ENCODE data around the gene URAD. TPM values are rescaled to one million over a fixed set of nuclear protein-coding genes. Genes with fewer than 3 reads are reported as not detected.

The URAD gene
- total RNA-seq, 1 donor from 2014 or later = 1.7 TPM

- no peak for DNase-seq (ENCODE audit: low spot score)
These were observed 27.9 kb downstream of the URAD start for GRCh38 chr13:27960362-27961226.

DNA sequence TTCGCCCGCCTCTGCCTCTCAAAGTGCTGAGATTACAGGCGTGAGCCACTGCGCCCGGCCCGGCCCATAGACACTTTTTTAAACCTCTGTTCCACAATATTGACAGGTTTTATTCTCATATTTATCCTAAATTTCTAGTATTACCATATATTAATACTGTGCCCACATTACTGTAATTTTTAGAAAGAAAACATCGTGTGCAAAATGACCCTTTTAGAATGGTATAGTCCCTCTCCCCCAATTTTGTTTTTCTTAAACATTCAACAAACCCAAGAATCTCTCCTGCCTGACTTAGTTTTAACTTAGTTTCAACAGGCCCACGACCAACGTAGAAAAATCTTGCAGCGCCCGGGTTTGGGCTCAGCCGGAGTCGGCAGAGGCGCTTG lies 28.5 kb downstream of the URAD start:
- no peak for DNase-seq (ENCODE audit: low spot score)

GRCh38 chr13:27956576-27957300 lies 31.8 kb downstream of the URAD start:
- DNase-seq (ENCODE audit: low spot score) = no peak

DNA sequence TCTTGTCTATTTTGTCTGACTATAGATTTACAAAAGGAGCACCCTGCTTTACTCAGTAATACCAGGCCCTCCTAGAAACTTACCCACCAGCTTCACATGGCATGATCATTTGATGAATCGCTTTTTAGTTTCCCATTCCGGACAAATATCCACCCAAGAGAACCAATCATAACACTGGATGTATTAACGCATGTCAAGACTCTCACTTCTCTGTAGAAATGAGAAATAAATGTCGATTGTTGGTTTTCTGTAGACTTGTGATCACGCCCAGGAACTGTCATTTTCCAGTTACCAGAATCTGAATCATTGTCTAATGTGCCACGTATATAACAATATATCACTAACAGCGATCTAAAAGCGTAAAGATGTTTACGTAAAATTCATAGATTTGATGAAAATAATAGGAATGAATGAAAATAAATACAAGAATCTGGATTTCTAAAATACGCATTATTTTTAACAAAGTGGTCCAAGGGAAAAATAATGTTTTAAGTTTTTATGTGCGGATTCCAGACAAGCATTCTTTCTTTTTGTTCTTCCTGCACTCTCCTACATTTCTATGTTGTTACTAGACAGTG lies 33.4 kb downstream of the URAD start:
- DNase-seq (ENCODE audit: low spot score) = no peak

DNA sequence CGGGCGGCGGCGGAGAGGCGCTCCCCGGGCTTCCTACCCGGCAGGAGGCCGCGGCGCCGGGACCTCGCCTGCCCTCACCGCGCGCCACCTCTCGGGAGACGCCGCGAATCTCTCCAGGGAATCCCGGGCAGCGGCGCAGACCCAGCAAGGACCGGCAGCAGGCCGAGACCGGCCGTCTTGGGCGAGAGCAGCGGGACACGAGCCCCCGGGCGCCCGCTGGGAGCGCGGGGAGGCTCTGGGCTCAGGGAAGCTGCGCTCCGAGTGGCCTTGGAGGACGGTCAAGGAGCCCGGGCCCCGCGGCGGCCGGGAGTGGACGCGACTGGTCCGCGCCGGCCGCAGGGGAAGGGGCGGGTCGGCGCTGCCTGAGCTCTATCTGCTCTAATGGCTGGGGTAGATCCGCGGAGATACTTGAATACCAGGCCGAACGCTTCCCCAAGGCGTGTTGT lies 34.1 kb downstream of the URAD start:
- DNase-seq (ENCODE audit: low spot score) = no peak

DNA sequence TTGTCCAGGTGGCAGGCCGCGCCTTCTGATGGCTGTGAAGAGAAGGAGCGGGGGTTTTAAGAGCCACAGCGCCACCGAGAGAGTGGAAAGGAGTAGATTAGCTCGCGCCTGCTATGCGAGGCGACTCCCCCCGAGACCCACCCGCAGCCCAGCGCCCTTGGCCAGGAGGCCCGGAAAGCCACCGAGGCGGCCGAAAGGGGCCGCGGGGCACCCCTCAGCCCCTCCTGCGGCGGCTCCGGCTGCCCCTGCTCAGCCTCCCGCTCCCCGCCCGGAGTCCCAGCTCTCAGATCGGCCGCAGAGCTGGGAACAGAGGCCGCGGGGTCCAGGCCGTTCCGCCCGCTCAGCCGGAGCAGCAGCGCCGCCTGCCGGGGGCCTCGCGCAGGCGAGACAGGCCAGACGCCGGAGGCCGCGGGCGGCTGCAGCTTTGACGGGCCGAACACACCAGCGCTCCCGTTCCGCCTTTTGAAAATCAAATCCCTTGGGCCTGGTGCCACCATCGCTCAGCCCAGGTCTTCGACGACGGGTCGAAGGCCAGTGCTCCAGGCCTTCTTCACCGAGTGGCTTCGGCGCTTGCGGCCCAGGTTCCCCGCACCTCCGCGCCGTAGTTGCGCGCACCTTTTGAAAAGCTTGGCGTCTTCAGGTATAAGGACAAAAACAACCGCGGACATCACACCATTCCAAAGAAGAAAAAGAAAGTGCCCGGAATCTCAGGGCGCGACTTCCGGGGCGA lies 34.7 kb downstream of the URAD start:
- no peak for DNase-seq (ENCODE audit: low spot score)

DNA sequence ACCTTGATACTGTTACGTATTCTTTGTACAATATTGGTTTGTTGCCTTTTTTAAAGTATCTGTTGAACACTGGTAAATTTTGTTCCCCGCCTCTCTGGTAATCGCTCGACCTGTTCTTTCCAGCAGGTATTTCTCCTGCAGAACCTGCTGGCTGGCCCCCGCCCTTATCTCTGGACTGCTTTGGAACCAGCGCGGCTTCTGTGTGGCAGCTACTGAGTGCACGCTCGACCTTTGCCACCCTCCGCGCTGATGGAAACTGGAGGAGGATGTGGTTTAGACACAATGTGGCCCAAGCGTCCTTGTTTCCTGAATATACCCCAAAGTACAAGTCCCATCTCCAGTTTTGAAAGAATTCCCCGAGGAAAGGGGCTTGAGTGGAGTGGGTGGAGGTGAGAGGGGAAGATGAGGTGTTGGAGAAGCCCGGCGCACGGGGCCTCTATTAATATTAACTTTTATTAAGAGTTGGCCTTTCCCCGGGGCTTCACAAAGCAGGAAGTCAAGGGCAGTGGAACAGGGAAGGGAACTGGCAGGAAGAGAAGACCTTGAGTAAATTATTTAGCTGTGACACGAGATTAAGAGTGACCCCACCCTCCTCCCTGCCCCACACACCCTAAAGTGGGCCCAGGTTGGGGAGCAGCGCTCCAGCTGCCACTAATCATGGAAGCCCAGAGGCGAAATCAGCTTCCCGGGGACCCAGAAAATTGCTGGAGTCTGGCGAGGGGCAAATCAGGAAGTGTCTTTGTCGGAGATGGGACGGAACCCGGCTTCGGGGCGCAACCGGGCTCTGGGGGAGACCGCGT lies 35.4 kb downstream of the URAD start:
- DNase-seq (ENCODE audit: low spot score) = no peak

GRCh38 chr13:27942972-27943371 lies 45.5 kb downstream of the URAD start:
- no peak for DNase-seq (ENCODE audit: low spot score)

DNA sequence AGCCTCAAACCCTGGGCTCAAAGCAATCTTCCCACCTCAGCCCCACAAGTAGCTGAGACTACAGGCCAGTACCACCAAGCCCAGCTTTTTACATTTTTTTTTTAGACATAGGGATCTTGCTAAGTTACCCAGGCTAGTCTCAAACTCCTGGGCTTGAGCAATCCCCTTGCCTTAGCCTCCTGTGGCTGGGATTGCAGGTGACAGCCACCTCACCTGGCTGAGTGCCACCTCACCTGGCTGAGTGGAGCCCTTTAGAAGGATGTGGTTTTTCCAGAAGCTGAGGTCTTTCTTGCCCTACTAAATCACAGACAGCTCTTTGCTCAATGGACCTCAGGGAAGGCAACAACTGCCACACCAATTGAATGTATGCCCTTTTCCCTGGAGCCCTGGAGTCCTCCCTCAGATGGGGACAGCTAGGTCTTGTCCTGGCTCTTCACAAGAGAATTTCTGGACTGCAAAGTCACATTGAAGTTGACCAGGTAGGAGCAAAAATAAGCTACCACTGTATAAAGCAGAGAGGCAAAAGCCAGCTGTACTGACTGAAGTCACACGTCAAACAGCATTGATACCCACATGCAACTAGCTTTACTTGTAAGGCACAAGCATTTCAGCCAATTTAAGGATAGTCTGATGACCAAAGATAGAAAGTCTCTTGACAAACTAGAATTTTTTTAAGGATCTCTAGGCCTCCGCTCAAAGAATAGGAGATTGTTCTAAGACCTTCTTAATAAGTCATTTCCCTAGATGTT lies 54.7 kb downstream of the URAD start:
- no peak for DNase-seq (ENCODE audit: low spot score)

DNA sequence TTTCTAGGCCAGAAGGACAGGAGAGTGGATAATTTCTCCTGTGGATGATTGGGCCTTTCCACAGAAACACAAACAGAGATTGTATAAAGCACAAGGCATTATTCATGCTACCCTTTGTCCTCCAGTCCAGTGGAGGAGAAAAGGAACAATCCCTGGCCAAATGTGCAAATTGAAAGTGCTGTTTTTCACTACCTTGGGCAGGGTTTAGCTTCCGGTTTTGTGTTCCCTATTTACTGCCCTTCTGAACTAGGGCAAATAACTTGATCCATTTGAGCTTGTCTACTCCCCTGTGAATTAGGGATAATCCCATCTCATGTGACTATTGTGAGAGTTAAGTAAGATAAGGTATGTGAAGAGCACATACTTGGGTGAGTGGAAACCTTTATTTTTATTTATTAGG lies 55.4 kb downstream of the URAD start:
- DNase-seq (ENCODE audit: low spot score) = no peak

DNA sequence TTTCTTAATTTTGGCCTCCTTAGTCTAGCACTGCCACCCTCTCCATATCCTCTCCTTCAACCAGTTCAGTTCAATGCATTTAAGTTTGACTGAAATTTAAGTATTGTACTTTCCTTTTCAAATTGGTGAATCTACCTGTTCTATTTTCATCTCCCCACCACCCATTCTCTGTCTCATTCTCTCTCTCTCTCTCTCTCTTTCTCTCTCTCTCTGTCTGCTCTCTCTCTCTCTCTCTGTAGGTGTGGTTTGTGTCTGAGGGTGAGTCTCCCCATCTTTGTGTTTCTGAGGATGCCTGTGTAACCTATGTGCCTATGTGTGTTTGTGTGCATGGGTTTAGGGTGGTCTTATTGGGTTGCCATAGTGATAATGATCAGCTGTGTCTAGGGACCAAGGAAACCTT lies 58.6 kb downstream of the URAD start:
- DNase-seq (ENCODE audit: low spot score) = no peak

DNA sequence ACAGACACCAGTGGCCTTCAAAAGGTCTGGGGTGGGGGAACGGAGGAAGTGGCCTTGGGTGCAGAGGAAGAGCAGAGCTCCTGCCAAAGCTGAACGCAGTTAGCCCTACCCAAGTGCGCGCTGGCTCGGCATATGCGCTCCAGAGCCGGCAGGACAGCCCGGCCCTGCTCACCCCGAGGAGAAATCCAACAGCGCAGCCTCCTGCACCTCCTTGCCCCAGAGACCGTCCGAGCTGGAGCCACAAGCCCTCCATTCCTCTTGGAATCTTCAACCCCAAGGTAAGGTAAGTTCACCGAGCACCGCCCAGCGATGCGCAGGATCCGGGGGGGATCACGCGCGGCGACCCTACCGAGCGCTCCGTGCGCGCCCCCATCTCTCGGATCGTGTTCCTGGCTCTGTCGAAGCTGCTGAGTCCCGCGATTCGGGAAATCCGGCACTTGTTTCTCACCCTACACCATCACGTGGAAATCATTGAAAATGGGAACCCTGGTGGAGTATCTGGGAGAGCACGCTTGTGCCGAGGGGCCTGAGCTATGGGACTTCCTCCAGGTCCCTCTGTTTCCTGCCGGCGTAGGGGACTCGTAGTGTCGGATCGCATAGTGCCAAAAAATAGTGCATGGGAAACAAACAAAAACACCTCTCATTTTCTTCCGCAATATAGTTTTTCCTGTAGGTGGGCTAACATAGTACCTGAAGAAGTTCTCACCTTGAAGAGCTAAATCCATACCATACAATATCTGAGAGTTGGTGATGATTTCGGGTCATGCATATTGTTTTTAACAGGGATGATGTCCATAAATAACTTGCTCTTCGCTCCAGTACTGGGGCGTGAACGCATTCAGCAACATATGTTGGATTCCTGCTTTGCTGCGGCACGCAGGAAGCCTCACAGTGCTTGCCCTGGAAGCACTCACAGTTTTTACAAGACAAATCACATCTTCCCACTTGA lies 59.4 kb downstream of the URAD start:
- DNase-seq (ENCODE audit: low spot score) = no peak

GRCh38 chr13:27928353-27928804 lies 60.1 kb downstream of the URAD start:
- DNase-seq (ENCODE audit: low spot score) = no peak

Other genes with a start within 250 kb of the URAD start
- gene GSX1, start 196.2 kb downstream of the URAD start, total RNA-seq = not detected
- gene PDX1, start 68.7 kb downstream of the URAD start, total RNA-seq = not detected
- gene CDX2, start 19.4 kb downstream of the URAD start, total RNA-seq = 0.45 TPM
- 0.55 TPM for gene FLT3, start 111.9 kb upstream of the URAD start, total RNA-seq
- 31.2 TPM for gene PAN3, start 149.9 kb upstream of the URAD start, total RNA-seq

All from mesenteric fat pad (tissue), 1 donor.